GM19463 (cell line): ENCODE data around the gene CCDC178.
"Not testable (repeated sequence)": the region's sequence is repeated elsewhere in the genome, so short reads cannot be mapped to it uniquely, and the experiment has no call there.

Source experiments
- ATAC-seq: cut with Tn5 transposase; IDR thresholded peaks from one replicate; pipeline ENCODE4 v1.9.1; 2021; ENCODE audit warnings: mild to moderate bottlenecking, moderate library complexity; ENCODE audit not compliant: unreplicated experiment

CCDC178 gene

DNA sequence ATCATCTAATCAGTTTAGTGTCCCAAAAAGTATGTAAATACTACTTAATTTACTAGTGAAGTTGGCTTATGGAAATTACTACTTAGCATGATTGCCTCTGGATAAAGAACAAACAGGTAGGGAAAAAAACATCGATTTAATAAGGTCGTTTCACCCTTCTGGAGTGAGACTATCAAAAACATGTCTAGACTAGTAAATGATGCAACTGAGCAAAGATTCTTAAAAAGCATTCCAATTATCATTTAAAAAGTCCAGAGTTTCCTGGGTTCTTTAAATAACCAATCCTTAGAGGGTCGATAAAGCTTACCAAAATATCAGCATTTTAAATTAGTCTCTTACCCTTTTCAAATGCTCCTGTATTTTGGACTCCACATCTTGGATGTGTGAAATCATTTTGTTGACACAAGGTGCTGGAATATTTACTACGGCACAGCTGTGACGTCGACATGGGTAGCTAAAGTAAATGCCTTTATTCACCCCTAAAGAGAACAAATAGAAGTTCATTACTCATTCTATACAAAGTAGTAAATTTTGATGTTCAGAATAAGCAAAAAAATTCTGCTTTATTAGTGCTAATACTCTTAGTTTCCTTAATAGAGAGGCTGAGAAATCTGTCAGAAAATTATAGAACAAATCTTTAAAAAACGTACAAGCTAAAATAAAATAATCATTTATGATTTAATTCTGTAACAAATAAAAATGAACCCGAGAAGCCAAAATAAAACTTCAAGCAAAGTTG lies 70.6 kb downstream of the CCDC178 start:
- no peak for ATAC-seq

DNA sequence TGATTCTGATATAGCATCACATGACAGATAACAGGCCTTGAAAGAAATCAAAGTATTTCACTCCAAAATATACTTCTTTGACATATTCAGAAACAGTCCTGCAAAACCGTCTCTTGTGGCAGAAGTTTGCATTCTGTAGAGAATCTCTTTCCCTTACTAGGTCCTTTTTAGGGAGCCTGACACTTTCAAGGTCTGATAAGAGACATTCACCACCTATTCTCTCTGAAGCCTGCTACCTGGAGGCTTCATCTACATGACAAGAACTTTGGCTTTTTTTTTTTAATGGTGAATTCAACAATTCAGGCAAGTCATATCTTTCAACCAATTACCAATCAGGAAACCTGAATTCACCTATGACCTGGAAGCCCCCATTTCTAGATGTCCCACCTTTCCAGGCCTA lies 83.8 kb downstream of the CCDC178 start:
- no peak for ATAC-seq

DNA sequence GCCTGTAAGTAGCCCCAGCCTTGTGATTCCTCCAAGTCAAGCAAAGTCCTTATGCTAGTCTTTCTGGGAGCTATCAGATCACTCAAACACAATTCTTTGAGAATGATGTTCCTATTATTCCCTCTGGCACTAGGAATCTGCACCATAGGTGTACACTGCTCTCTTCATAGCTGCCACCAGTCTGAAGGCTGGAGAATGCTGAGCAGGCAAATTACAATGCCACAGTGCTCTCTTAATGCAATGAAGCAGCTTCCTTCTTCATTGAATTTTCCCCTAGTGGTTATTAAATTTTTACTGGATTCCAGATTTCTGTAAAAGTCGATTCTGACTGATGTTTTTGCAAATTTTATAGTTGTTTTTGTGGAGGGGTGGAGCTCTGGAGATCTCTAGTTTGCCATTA lies 84.8 kb downstream of the CCDC178 start:
- ATAC-seq, result no peak

DNA sequence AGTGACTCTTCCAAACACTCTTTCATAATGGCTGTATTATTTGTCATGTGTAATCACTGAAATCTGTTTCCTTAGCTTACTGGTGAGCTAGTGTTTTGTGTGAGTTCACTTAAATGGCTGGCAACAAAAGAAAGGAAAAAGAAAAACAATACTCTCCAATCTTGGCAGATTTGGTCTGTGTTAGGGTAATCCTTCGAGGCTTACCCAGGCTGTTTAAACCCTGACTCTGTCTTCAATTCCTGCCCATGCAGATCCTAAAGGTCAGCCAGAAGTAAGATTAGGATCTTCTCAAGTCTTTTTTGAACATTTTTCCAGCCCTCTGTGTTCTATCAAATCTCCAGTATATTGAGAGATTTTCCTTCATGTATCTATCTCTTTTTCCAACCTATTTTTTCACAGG lies 85.3 kb downstream of the CCDC178 start:
- no peak for ATAC-seq

DNA sequence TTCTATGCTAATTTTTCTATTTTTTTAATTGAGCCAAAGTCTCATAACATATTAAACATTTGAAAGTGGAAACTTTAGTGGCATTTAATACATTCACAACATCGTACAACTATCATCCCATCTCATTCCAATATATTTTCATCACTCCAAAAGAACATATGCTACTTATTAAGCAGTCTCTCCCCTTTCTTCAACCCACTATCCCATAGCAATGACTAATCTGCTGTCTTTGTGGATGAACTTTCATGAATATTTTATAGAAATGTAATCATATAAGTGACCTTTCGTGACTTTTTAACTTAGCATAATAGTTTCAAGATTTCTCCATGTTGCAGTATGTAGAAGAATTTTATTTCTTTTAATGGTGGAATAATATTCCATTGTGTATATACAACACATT lies 90.3 kb downstream of the CCDC178 start:
- no peak for ATAC-seq

DNA sequence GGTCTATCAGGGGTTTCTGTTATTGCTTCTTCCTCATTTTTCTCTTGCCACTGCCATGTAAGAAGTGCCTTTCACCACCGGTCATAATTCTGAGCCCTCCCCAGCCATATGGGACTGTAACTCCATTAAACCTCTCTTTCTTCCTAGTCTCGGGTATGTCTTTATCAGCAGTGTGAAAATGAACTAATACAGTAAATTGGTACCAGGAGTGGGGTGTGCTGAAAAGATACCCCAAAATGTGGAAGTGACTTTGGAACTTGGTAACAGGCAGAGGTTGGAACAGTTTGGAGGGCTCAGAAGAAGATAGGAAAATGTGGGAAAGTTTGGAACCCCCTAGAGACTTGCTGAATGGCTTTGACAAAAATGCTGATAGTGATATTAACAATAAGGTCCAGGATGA lies 100.8 kb downstream of the CCDC178 start:
- not testable (repeated sequence) for ATAC-seq

DNA sequence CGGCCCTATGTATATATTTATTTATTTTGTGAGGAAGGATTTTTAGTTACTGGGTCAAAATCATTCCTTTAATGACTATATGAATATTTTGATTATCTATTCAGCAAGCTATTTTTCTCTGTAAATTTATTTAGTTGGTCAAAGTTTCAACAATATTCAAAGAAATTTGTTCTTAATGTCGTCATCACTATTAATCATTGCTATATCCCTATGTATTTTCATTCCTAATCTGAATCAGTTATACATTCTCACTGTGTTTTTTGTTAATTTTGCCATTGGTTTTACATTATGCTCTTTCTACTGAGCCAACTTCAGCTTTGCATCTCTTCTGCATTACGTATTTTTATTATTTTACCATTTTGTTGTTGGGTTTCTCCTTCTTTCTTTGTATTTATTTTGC lies 105.7 kb downstream of the CCDC178 start:
- ATAC-seq, result no peak

DNA sequence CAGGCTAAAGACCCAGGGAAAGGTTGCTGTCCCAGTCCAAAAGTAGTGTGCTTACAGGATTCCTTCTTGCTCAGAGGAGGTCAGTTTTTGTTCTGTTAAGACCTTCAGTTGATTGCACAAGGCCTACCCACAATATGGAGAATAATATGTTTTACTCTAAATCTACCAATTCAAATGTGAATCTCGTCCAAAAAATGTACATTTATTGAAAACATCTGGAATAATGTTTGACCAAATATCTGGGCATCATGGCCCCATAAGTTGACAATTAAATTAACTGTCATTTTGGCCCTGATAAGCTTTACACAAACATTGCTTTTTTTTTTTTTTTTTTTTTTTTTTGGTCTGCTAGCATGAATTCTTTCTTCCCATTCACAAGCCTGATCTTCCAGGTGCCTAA lies 109.8 kb downstream of the CCDC178 start:
- no peak for ATAC-seq

DNA sequence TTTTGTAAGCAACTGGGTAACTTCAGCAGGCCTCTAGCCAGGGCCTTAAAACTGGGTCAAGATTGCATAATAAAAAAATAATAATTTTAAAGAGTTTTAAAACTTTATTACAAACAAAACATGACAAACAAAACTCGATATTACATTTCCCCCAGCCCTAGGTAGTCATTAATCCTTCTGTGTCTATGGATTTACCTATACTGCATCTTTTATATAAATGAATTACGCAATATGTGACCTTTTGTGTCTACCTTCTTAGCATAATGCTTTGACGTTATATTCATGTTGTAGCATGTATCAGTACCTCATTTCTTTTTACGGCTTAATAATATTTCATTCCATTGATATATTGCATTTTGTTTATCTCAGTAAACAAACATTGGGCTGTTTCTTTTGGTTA lies 113.5 kb downstream of the CCDC178 start:
- ATAC-seq, result no peak

DNA sequence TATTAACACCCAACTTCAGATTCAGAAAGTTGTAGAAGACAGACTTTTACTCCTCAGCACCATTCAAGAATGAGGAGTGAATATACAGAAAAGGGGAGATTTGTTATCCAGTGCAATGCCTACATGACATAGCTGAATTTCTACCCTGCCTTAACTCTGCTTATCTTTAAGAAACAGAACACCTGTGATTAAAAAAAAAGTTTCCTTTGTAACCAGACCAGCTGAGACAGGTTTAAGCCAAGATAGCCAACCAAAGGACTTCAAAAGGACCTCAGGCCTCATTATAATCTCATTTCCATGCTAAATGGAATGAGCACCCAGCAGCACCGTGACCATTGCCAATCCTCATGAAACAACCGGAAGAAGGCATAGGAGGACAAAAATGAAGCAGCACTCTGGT lies 122.9 kb downstream of the CCDC178 start:
- ATAC-seq, result no peak

DNA sequence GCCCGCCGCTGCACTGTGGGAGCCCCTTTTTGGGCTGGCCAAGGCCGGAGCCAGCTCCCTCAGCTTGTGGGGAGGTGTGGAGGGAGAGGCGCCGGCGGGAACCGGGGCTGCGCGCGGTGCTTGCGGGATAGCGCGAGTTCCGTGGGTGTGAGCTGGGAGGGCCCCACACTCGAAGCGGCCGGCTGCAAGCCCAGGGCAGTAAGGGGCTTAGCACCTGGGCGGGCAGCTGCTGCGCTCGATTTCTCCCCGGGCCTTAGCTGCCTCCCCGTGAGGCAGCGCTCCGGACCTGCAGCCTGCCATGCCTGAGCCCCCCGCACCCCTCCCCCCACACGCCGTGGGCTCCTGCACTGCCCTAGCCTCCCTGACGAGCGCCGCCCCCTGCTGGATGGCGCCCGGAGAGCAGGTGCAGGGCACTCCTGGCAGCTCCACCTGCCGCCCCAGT lies 124.4 kb downstream of the CCDC178 start:
- no peak for ATAC-seq

DNA sequence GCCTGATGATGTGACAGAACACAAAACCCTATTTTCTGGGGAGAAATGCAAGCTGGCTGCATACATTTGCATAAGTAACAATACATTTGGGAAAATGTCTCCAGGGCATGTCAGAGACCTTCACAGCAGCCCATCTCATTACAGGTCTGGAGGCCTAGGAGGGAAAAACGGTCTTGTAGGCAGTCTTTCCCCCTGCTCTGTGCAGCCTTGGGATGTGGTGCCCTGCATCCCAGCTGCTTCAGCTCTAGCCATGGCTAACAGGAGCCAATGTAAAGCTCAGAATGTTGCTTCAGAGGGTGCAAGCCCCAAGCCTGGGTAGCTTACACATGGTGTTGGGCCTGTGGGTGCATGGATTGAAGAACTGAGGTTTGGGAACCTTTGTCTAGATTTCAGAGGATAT lies 133.0 kb downstream of the CCDC178 start:
- no peak for ATAC-seq

DNA sequence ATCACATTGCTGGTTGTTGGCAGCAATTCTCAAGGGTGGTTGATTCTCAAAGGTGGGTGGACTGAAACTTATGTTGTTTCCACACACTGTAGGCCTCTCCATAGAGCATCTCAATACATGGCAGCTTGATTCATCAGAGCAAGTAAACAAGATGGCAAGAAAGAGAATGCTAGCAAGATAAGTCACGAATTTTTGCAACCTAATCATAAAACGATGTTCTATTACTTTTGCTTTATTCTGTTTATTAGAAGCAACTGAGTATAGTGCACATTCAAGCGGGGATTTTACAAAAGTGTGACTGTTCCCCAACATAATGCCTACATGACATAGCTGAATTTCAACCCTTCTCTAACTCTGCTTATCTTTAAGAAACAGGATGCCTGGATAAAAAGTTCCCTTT lies 136.2 kb downstream of the CCDC178 start:
- no peak for ATAC-seq

DNA sequence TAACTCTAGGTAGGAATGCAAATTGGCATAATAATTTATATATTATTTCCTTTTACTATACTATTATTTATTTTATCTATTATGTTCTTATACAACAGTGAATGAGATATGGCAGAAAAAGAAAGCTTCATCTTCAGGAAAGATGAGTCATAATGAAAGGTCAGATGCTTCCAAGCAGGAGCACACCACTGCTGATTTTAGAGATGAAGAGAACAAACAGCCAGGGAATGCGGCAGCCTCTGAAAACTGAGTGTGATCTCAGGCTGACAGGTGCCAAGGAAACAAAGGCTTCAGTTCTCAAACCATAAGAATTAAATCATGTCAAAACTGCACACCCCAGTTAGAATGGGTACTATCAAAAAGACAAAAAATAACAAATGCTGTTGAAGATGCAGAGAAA lies 149.0 kb downstream of the CCDC178 start:
- no peak for ATAC-seq

DNA sequence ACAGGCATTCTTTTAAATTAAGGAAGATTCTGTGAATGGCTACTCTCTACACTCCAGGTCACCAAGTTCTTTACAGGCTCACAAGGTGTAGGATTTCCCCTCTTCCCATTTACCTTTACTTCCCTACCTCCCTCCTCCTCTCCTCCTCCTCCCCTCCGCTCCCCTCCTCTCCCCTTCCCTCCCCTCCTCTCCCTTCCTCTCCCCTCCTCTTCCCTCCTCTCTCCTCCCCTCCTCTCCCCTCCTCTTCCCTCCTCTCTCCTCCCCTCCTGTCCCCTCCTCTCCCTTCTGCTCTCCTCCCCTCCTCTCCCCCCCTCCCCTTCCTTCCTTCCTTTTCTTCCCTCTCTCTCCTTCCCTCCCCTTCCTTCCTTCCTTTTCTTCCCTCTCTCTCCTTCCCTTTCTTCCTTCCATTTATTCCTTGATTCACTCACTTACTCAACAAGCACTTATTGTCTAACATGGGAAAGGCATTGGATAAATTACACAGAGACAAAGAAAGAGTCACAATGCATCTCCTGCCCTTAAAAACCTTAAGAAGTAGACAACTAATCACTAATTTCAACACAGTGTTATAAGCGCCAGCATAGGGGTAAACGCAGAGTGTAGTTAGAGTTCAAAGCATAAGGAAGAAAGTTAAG lies 152.3 kb downstream of the CCDC178 start:
- no peak for ATAC-seq

DNA sequence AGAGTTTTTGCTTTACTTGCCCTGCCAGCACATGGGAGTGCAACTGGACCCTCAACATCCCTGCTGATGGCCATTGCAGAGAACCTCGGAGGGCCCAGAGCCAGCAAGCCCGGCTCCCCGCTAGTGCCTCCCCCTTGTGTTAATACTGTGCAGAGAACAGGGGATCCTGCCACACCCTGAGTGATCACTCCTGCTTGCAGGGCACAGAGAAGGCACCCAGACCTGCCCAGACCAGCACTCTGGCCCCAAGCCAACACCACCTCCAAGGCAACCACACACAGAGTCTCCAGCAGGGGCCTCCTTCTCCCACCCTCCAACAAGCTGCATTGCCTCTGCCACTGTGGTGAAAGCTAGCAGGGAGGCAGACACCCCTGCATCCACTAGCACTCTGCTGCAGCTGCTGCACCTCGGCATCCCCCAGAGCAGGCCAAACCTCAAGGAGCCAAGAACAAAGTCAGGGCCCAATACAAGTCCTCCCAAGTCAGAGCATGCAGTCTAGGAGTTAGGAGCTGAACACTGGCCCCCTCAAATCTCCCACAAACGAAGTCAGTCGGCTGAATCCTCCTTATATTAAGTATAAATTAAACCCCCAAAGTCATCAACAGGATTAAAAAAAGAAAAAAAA lies 157.7 kb downstream of the CCDC178 start:
- no peak for ATAC-seq

DNA sequence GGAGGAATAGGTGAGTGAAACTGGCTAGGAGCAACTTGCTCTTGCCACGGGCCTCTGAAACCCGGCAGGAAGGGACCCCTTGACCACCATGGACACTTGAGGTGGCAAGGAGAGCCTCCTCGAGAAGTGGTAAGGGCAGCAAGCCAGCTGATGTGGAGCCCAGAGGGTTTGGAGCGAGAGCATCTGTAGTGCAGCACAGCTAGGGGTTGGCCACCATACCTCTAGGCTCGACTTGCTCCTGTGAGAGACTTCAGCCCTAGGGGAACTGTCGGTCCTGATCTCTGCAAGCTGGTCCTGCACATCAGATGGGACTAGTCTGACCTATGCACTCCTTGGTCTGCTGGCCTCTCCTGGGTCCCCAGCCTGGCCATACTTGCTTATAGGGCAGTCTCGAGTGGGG lies 158.4 kb downstream of the CCDC178 start:
- ATAC-seq, result no peak

DNA sequence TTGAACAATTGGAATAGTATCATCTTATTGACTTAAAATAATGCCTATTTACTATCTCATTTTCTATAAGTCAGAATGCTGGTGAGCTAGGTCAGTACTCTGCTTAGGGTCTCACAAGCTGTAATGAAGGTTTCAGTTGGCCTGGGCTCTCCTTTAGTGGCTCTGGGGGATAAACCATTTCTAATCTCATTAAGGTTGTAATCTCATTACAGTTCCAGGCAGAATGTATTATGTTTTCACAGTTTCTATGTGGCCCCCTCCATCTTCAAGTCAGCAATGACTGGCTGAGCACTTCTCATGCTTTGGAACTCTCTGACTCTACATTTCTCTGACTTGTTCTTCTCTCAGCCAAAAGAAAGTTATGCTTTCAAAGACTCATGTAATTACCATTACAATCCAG lies 163.1 kb downstream of the CCDC178 start:
- ATAC-seq, result no peak

DNA sequence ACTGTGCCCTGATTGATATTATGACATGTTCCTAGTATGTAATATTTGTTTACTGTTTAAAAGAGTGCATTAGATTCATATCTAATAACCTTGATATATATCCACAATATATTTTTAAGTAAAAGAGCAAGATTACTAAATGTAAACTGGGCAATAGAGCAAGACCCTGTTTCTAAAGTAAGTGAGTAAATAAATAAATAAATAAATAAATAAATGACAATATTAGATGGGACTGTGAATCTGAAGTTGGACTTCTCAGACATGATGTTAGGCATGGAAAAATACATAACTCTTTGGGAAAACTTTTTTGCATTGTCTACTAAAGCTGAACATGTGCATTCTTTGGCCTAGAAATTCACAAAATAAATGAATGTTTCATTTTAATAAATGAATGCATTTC lies 164.7 kb downstream of the CCDC178 start:
- no peak for ATAC-seq

DNA sequence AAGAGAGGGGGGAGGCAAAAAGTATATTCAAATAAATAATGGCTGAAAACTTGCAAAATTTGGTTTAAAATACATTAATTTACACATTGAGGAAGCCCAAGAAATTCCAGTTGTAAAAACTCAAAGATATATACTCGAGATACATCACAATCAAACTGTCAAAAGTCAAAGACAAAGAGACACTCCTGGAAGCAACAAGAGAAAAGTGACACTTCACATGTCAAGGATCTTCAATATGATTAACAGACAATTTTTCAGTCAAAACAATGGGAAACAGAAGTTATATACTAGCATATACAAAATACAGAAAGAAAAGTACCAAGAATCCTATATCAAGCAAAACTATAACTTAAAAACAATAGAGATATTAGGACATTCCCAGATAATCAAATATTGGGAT lies 170.2 kb downstream of the CCDC178 start:
- ATAC-seq, result no peak

DNA sequence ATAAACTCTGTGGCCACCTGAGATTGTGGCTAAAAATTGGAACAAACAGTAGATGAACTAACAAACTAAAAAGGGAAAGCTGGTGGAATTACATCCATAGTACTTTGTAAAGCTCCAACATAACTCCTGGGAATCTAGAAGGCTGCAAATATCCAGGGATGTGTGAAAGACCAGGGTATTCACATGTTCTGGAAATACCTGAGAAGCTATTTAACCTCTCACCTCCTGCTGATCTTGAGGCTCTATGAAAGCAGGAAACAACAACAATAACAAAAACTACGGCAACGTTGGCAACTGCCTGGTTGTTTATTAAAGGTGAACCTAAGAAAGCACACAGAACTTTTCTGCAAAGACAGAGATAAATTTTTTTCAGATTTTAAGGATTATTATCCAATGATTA lies 171.3 kb downstream of the CCDC178 start:
- no peak for ATAC-seq

DNA sequence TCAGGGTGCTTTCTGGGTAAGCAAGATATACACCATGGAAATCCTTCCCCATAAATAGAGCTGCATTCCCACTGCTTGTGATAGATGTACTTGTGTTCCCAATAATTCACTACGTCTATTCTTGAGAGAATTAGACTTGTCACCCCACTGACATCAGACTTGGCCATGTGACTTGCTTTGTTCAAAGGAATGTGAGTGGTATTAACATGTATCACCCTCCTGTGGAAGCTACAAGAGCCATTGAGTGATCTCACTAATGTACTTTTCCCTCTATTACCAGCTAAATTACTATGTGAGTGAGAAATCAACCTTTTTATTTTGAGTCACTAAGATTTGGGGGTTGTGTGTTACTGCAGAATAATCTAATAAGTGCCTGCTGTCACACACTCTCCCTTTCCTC lies 176.0 kb downstream of the CCDC178 start:
- ATAC-seq, result no peak
